Muscle of leg (tissue), 11 donors: ENCODE results near the gene ABCC6. TPM values are rescaled to one million over a fixed set of nuclear protein-coding genes. Genes with fewer than 3 reads are reported as not detected.
"Not testable (repeated sequence)": the region's sequence is repeated elsewhere in the genome, so short reads cannot be mapped to it uniquely, and the experiment has no call there.

Source experiments
- DNase-seq: peaks from one replicate; pipeline ENCODE4 v3.0.0; 2013
- H3K27ac ChIP-seq: one replicate; pipeline ENCODE4 v1.5.1; 2013; ENCODE audit warnings: mild to moderate bottlenecking, low read length, control low read depth
- H3K27me3 ChIP-seq: one replicate; pipeline ENCODE4 v1.6.1; 2013; ENCODE audit warnings: low read length; ENCODE audit not compliant: control insufficient read depth, insufficient read depth
- H3K36me3 ChIP-seq: one replicate; pipeline ENCODE4 v1.6.1; 2013; ENCODE audit warnings: low read length; ENCODE audit not compliant: control insufficient read depth, insufficient read depth
- H3K4me1 ChIP-seq: one replicate; pipeline ENCODE4 v1.6.1; 2013; ENCODE audit warnings: low read length; ENCODE audit not compliant: control insufficient read depth, insufficient read depth
- H3K4me3 ChIP-seq: one replicate; pipeline ENCODE4 v1.5.1; 2013; ENCODE audit warnings: low read length, control low read depth
- H3K9me3 ChIP-seq: replicated peaks from 2 replicates; pipeline ENCODE4 v1.6.1; 2013; ENCODE audit warnings: low read depth, low read length; ENCODE audit not compliant: control insufficient read depth
- WGBS: methylation state at CpG from one replicate; pipeline ENCODE4 v1.1.5; 2013; ENCODE audit warnings: missing lambda C conversion rate; ENCODE audit not compliant: insufficient coverage; 5-methylcytosine and 5-hydroxymethylcytosine counted together
- polyA plus RNA-seq, 8 donors: library from polyadenylated mRNA; unstranded; fragments of 120-200 nt; gene quantifications; one replicate each; pipeline versions ENCODE4 v1.2.1 to v1.2.3, GENCODE V29; 2013; ENCODE audit warnings: inconsistent platforms in 1 of 8, low replicate concordance in 1 of 8; ENCODE audit not compliant: insufficient read length in 8 of 8, insufficient read depth in 1 of 8
- total RNA-seq: library from RNA; stranded (reverse); fragments of 120-200 nt; gene quantifications from one replicate; pipeline ENCODE4 v1.2.4, GENCODE V29; 2013

ABCC6 gene
- total and polyA plus RNA-seq, 9 donors, result 0.91 to 4.9 (median 1.5) TPM

- no peak overlapping the region for H3K4me3 ChIP-seq
- 88% methylated on average over 3 of the region's 3 CpGs for WGBS
- DNase-seq, result no peak
- H3K4me1 ChIP-seq, result peaks cover 6% of the 10 kb centered on the region
- H3K36me3 ChIP-seq, result no peaks in the 10 kb centered on the region
- peaks cover 19% of the 10 kb centered on the region for H3K9me3 ChIP-seq
- H3K27ac ChIP-seq, result no peak overlapping the region
- H3K27me3 ChIP-seq, result peaks cover 4% of the 10 kb centered on the region
Measured at GRCh38 chr16:16155234-16155633, 68.1 kb downstream of the ABCC6 start.

- no peak overlapping the region for H3K4me3 ChIP-seq
- H3K36me3 ChIP-seq, result no peaks in the 10 kb centered on the region
- 82% methylated on average over 11 of the region's 18 CpGs for WGBS
- H3K9me3 ChIP-seq, result peaks cover 12% of the 10 kb centered on the region
- H3K27me3 ChIP-seq, result peaks cover 4% of the 10 kb centered on the region
- DNase-seq, result no peak
- H3K27ac ChIP-seq, result no peak overlapping the region
- H3K4me1 ChIP-seq, result peaks cover 13% of the 10 kb centered on the region
Measured at GRCh38 chr16:16154281-16154951, 68.9 kb downstream of the ABCC6 start.

GRCh38 chr16:16153000-16153399 lies 70.3 kb downstream of the ABCC6 start:
- WGBS, result 96% methylated on average over 12 of the region's 12 CpGs

GRCh38 chr16:16151315-16151714 lies 72.0 kb downstream of the ABCC6 start:
- no peaks in the 10 kb centered on the region for H3K9me3 ChIP-seq
- no peak for DNase-seq
- no peaks in the 10 kb centered on the region for H3K36me3 ChIP-seq
- H3K4me3 ChIP-seq, result no peak overlapping the region
- whole genome bisulfite sequencing, result 84% methylated on average over 4 of the region's 8 CpGs
- H3K27ac ChIP-seq, result no peak overlapping the region
- peaks cover 8% of the 10 kb centered on the region for H3K27me3 ChIP-seq
- peaks cover 31% of the 10 kb centered on the region for H3K4me1 ChIP-seq

More at GRCh38 chr16:16153000-16153399, 70.3 kb downstream of the ABCC6 start:
- H3K27me3 ChIP-seq, H3K27ac ChIP-seq, H3K4me3 ChIP-seq, DNase-seq, H3K36me3 ChIP-seq, H3K9me3 ChIP-seq: not testable (repeated sequence)
- H3K4me1 ChIP-seq, result peaks cover 17% of the 10 kb centered on the region

GRCh38 chr16:16150878-16151152 lies 72.5 kb downstream of the ABCC6 start:
- H3K4me3 ChIP-seq, result no peak overlapping the region
- H3K36me3 ChIP-seq, result no peaks in the 10 kb centered on the region
- no CpG with 5 or more reads among the region's 4 CpGs for WGBS
- peaks cover 34% of the 10 kb centered on the region for H3K4me1 ChIP-seq
- H3K27me3 ChIP-seq, result peaks cover 8% of the 10 kb centered on the region
- no peaks in the 10 kb centered on the region for H3K9me3 ChIP-seq
- no peak overlapping the region for H3K27ac ChIP-seq
- DNase-seq, result no peak

- DNase-seq, result peak; percentile 95
- Histone ChIP-seq H3K36me3 (no peaks in the 10 kb centered on the region), H3K4me1 (peaks cover 34% of the 10 kb centered on the region), H3K27me3 (peaks cover 10% of the 10 kb centered on the region), H3K4me3 (no peak overlapping the region), H3K27ac (peak overlapping the region; percentile 42), H3K9me3 (no peaks in the 10 kb centered on the region)
- 31% methylated on average over 26 of the region's 28 CpGs for WGBS
Measured at GRCh38 chr16:16150117-16150877, 73.0 kb downstream of the ABCC6 start.

- Histone ChIP-seq H3K4me3 (no peak overlapping the region), H3K9me3 (no peaks in the 10 kb centered on the region), H3K36me3 (no peaks in the 10 kb centered on the region), H3K27me3 (peaks cover 11% of the 10 kb centered on the region), H3K27ac (peak overlapping the region; percentile 42), H3K4me1 (peaks cover 34% of the 10 kb centered on the region)
- no peak for DNase-seq
- WGBS, result 81% methylated on average over 9 of the region's 10 CpGs
Measured at GRCh38 chr16:16149710-16150116, 73.6 kb downstream of the ABCC6 start.

- 80% methylated on average over 7 of the region's 9 CpGs for WGBS
- no peak overlapping the region for H3K4me3 ChIP-seq
- H3K27ac ChIP-seq, result no peak overlapping the region
- no peaks in the 10 kb centered on the region for H3K36me3 ChIP-seq
- no peaks in the 10 kb centered on the region for H3K9me3 ChIP-seq
- no peak for DNase-seq
- peaks cover 34% of the 10 kb centered on the region for H3K4me1 ChIP-seq
- H3K27me3 ChIP-seq, result peaks cover 8% of the 10 kb centered on the region
Measured at GRCh38 chr16:16148755-16149154, 74.5 kb downstream of the ABCC6 start.

GRCh38 chr16:16148000-16148599 lies 75.2 kb downstream of the ABCC6 start:
- H3K27ac ChIP-seq, H3K27me3 ChIP-seq, H3K36me3 ChIP-seq, H3K9me3 ChIP-seq, DNase-seq, H3K4me3 ChIP-seq: not testable (repeated sequence)
- H3K4me1 ChIP-seq, result peaks cover 34% of the 10 kb centered on the region
- 66% methylated on average over 14 of the region's 15 CpGs for WGBS

GRCh38 chr16:16147316-16147999 lies 75.8 kb downstream of the ABCC6 start:
- Histone ChIP-seq H3K27ac (no peak overlapping the region), H3K27me3 (peaks cover 8% of the 10 kb centered on the region), H3K9me3 (no peaks in the 10 kb centered on the region), H3K36me3 (no peaks in the 10 kb centered on the region), H3K4me1 (peaks cover 34% of the 10 kb centered on the region), H3K4me3 (no peak overlapping the region)
- WGBS, result 81% methylated on average over 11 of the region's 17 CpGs
- DNase-seq, result no peak
